ENCODE measurements around the gene GNGT2.
A peak's percentile ranks its signal among the peaks of the same experiment; 100 is the strongest.
"Not testable (repeated sequence)": the region's sequence is repeated elsewhere in the genome, so short reads cannot be mapped to it uniquely, and the experiment has no call there.

Gene GNGT2

GRCh38 chr17:49204516-49204915, 5.9 kb downstream of the GNGT2 start:
- no peak for TF ChIP-seq ZNF274 (IDR thresholded peaks at IDR 0.05; ENCODE audit: low read depth, low read length)
- H3K4me3 ChIP-seq (ENCODE audit: low read length) = no peak overlapping the region

- H3K4me3 ChIP-seq (ENCODE audit: low read length) = no peak overlapping the region
- no peak for TF ChIP-seq ZNF274 (IDR thresholded peaks at IDR 0.05; ENCODE audit: low read depth, low read length)
Observed at GRCh38 chr17:49203796-49204195, 6.6 kb downstream of the GNGT2 start.

GRCh38 chr17:49201481-49201927, 8.9 kb downstream of the GNGT2 start:
- TF ChIP-seq ZNF274 (IDR thresholded peaks at IDR 0.05; ENCODE audit: low read depth, low read length) = no peak

GRCh38 chr17:49200423-49201083, 9.8 kb downstream of the GNGT2 start:
- TF ChIP-seq ZNF274 (IDR thresholded peaks at IDR 0.05; ENCODE audit: low read depth, low read length) = no peak
- no peak overlapping the region for H3K4me3 ChIP-seq (ENCODE audit: low read length)

More at GRCh38 chr17:49201481-49201927, 8.9 kb downstream of the GNGT2 start:
- H3K4me3 ChIP-seq (ENCODE audit: low read length) = no peak overlapping the region

DNA sequence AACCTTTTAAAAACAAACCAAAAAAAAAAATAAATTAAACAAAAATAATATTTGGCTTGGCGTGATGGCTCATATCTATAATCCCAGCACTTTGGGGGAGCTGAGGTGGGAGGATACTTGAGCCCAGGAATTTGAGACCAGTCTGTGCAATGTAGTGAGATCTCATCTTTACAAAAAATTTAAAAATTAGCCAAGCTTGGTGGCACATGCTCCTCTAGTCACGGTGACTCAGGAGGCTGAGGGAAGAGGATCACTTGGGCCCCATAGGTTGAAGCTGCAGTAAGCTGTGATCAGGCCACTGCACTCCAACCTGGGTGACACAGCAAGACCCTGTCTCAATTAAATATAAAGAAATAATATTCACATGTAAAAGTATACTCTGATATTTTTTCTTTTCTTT, 12.2 kb downstream of the GNGT2 start:
- H3K4me3 ChIP-seq (ENCODE audit: low read length) = no peak overlapping the region
- TF ChIP-seq ZNF274 (IDR thresholded peaks at IDR 0.05; ENCODE audit: low read depth, low read length) = no peak

DNA sequence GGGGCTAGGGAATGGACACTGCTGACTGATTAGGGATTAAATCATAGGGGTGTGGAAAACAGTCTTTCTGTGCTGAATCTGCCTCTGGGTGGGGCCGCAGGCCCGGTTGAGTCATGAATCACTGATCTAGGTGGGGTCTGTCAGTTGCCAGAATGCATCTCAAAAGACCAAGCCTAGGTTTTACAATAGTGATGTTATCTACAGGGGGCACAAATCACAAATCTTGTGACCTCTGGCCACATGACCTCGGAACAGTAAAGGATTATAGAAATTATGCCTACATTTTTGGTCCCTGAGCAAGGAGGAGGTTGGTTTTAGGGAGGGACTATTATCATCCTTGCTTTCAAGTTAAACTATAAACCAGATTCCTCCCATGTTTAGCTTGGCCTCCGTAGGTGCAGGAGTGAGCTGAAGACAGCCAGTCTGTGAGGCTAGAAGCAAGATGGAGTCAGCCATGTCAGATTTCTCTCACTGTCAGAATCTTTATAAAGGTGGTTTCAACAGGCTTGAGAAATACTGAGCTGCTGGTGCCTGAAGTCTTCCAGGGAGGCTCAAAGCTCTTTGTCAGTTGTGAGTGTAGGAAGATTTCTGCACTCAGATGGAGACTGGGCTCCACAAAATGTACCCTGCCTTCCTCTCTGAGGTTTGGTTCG, 12.9 kb downstream of the GNGT2 start:
- TF ChIP-seq ZNF274 (IDR thresholded peaks at IDR 0.05; ENCODE audit: low read depth, low read length) = no peak
- H3K4me3 ChIP-seq (ENCODE audit: low read length) = no peak overlapping the region

GRCh38 chr17:49196520-49196919, 13.9 kb downstream of the GNGT2 start:
- H3K4me3 ChIP-seq (ENCODE audit: low read length) = no peak overlapping the region
- no peak for TF ChIP-seq ZNF274 (IDR thresholded peaks at IDR 0.05; ENCODE audit: low read depth, low read length)

GRCh38 chr17:49195751-49196150, 14.6 kb downstream of the GNGT2 start:
- TF ChIP-seq ZNF274 (IDR thresholded peaks at IDR 0.05; ENCODE audit: low read depth, low read length) = no peak
- H3K4me3 ChIP-seq (ENCODE audit: low read length) = no peak overlapping the region

GRCh38 chr17:49194297-49194607, 16.1 kb downstream of the GNGT2 start:
- no peak for TF ChIP-seq ZNF274 (IDR thresholded peaks at IDR 0.05; ENCODE audit: low read depth, low read length)
- no peak overlapping the region; the same call in 1 of the 2 replicates for H3K4me3 ChIP-seq (ENCODE audit: low read length)

DNA sequence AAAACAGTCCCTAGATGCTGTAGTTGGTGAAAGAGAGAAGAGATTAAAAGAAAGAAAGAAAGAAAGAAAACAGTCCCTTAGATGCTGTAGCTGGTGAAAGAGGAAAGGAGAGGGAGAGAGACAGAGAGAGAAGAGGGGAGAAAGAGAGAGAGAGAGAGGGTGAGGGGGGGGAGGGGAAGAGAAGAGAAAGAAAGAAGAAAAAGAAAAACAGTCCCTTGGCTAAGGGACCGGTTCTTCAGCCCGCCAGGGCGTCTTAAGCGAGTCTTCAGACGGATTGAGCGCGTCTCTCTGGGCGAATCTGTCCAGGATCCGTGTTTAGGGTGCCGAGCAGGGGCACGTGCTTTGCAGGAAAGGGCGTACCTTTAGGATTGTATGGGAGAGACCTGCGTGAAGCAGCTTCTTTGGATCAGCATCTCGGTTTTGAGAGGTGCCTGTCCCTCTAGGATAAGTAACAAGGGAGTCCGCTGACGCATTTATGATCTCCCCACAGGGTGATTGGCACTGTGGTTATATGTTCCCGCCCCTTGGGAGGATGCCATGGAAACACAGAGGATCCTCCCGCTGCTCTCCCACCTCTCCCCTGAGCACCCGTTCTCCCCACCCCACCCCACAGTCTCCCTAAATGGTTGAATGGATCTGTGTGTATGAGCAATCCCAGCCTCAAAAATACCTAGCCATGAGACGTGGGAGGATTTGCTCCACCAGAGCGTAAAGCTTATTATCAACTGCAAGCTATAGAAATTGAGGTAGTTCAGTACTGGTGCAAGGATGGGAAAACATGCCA, 16.7 kb downstream of the GNGT2 start:
- peak overlapping the region; percentile 58 for H3K4me3 ChIP-seq (ENCODE audit: low read length)
- no peak for TF ChIP-seq ZNF274 (IDR thresholded peaks at IDR 0.05; ENCODE audit: low read depth, low read length)

GRCh38 chr17:49191917-49192741, 18.2 kb downstream of the GNGT2 start:
- H3K4me3 ChIP-seq (ENCODE audit: low read length) = peak overlapping the region; percentile 67
- no peak for TF ChIP-seq ZNF274 (IDR thresholded peaks at IDR 0.05; ENCODE audit: low read depth, low read length)

DNA sequence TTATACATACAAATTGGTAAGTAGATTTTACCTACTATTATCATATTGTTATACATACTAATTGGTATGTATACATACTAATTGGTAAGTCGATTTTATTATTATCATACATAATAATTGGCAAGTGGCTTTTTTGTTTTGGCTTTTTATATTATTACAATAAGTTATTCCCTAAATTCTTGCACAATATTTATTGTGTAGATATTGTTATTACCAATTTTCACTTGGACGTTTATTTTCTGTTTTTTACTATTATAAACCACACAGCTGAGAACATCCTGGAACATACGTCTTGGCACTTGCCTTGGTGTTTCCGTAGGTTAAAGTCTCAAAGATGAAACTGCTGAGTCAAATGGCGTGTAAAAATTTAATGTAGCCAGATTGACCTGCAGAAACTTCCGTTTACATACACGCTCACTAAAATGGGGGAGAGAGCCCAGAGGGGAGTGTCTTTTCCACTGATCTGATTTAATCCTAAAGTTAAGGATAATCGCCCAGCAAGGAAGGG, 18.9 kb downstream of the GNGT2 start:
- TF ChIP-seq ZNF274 (IDR thresholded peaks at IDR 0.05; ENCODE audit: low read depth, low read length) = no peak
- H3K4me3 ChIP-seq (ENCODE audit: low read length) = peak overlapping the region; percentile 67

DNA sequence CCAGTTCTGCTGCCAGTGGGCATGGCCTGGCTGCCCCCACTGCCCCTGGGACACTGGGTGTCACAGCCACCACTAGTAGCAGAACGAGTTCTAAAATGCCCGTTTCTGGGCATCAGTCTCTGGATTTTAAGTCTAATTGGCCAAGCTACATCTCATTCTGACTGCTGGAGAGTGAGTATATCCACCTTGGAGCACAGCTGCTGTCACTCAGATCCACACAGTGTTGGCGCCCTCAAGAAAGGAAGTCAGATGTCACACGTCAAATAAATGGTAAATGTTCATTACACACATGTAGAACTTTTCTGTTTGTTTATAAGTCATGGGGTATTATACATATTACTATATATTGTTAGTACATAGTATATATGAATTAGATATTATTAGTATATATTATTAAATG, 19.4 kb downstream of the GNGT2 start:
- H3K4me3 ChIP-seq (ENCODE audit: low read length) = no peak overlapping the region
- no peak for TF ChIP-seq ZNF274 (IDR thresholded peaks at IDR 0.05; ENCODE audit: low read depth, low read length)

DNA sequence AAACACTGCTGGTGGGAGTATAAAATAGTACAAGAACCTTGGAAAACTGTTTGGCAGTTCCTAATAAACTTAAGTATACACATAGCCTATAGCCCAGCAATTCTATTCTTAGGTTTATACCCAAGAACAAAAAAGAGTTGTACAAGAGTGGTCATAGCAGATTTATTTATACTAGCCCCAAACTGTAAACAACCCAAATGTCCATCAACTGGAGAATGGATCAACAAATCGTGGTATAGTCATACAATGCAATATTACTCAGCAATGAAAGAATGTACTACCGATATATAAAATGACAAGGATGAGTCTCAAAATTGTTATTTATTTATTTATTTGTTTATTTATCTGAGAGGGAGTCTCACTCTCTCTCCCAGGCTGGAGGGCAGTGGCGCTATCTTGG, 23.1 kb downstream of the GNGT2 start:
- no peak overlapping the region for H3K4me3 ChIP-seq (ENCODE audit: low read length)
- TF ChIP-seq ZNF274 (IDR thresholded peaks at IDR 0.05; ENCODE audit: low read depth, low read length) = no peak

- not testable (repeated sequence) for H3K4me3 ChIP-seq (ENCODE audit: low read length)
Observed at GRCh38 chr17:49185381-49185780, 25.0 kb downstream of the GNGT2 start.

DNA sequence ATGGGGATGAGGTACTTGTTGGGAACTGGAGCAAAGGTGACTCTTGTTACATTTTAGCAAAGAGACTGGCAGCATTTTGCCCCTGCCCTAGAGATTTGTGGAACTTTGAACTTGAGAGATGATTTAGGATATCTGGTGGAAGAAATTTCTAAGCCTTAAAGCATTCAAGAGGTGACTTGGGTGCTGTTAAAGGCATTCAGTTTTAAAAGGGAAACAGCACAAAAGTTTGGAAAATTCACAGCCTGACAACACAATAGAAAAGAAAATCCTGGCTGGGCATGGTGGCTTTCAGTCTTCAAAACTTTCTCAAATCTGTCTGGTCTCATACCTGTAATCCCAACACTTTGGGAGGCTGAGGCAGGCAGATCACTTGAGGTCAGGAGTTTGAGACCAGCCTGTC, 25.9 kb downstream of the GNGT2 start:
- not testable (repeated sequence) for H3K4me3 ChIP-seq (ENCODE audit: low read length)

All from GM08714 (cell line).